CD4-positive, alpha-beta T cell treated with Interferon gamma for 1 hour (primary cell): ENCODE measurements around the gene MUC3A.
"Not testable (repeated sequence)": the region's sequence is repeated elsewhere in the genome, so short reads cannot be mapped to it uniquely, and the experiment has no call there.

Source experiments
- DNase-seq: peaks from one replicate; pipeline ENCODE4 v3.0.0-alpha.2; 2020

The MUC3A gene, protein sequence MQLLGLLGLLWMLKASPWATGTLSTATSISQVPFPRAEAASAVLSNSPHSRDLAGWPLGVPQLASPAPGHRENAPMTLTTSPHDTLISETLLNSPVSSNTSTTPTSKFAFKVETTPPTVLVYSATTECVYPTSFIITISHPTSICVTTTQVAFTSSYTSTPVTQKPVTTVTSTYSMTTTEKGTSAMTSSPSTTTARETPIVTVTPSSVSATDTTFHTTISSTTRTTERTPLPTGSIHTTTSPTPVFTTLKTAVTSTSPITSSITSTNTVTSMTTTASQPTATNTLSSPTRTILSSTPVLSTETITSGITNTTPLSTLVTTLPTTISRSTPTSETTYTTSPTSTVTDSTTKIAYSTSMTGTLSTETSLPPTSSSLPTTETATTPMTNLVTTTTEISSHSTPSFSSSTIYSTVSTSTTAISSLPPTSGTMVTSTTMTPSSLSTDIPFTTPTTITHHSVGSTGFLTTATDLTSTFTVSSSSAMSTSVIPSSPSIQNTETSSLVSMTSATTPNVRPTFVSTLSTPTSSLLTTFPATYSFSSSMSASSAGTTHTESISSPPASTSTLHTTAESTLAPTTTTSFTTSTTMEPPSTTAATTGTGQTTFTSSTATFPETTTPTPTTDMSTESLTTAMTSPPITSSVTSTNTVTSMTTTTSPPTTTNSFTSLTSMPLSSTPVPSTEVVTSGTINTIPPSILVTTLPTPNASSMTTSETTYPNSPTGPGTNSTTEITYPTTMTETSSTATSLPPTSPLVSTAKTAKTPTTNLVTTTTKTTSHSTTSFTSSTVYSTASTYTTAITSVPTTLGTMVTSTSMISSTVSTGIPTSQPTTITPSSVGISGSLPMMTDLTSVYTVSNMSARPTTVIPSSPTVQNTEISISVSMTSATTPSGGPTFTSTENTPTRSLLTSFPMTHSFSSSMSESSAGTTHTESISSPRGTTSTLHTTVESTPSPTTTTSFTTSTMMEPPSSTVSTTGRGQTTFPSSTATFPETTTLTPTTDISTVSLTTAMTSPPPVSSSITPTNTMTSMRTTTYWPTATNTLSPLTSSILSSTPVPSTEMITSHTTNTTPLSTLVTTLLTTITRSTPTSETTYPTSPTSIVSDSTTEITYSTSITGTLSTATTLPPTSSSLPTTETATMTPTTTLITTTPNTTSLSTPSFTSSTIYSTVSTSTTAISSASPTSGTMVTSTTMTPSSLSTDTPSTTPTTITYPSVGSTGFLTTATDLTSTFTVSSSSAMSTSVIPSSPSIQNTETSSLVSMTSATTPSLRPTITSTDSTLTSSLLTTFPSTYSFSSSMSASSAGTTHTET (N-terminal part only)

DNA sequence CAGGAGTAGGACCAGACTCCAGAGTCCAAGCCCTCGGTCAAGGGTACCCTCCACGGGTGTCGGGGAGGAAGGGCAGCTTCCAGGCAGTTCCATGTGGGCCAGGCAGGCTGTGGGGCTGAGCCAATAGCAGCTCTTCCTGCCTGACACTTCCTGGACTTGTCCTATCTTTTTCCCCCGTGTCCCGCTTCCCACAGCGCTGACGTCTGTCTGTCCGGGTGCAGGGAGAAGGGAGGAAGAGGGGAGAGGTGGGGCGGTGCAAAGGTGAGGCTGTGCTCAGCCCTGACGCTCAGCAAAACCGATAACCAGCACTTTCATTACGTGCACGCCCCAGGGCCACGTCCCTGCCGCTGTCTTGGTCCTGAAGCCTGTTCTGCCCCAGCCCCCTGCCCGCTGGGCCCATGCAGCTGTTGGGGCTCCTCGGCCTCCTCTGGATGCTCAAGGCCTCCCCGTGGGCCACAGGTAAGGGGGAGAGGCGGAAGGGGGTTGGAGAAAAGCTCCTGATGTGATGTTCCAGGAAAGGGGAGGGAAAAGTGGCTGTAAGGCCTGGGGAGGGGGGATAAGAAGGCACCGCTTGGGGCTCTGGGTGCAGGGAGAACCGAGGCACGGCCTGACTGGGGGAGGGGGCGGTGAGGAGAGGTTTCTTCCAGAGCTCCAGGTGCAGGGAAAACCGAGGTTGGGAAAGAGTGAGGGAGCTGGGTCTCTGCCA lies at the start of gene MUC3A:
Gene MUC3A (plus strand): TSS at position 308 of the 706 bp plus-strand sequence. CDS start 91 bp downstream, at position 399.
- DNase-seq, result no peak

DNA sequence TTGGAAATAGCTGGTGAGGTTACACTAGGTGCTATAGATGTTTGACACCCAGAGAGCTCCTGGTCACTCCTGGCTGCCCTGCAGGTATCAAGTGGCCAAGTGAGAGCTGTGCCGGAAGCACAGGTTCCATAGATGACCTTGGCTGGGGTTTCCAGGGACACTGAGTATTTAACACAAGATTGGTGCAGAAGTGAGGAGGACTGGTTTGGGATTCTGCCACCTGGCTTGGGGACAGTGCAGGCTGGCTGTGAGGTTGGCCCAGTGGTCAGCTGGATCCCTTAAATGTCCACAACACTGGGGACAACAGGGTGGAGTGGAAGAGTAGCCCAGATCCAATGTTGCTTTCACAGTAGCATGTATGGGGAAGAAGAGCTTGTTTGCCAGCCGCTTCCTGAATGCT lies 48.4 kb upstream of the MUC3A start:
- DNase-seq, result no peak

DNA sequence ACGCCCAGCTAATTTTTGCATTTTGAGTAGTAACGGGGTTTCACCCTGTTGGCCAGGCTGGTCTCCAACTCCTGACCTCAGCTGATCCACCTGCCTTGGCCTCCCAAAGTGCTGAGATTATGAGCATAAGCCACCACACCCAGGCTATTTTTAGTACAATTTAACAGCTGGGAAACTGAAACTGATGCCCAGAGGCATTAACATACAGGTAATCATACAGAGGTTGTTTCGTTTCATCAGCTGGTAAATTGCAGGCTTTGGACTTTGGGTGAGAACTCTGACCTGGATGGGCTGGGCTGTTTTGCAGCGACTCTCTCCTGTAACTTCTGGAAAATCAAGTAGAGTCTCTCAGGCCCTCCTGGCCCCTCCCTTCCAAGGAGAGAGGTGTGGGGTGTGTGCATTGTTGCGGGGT lies 47.4 kb upstream of the MUC3A start:
- DNase-seq, result no peak

DNA sequence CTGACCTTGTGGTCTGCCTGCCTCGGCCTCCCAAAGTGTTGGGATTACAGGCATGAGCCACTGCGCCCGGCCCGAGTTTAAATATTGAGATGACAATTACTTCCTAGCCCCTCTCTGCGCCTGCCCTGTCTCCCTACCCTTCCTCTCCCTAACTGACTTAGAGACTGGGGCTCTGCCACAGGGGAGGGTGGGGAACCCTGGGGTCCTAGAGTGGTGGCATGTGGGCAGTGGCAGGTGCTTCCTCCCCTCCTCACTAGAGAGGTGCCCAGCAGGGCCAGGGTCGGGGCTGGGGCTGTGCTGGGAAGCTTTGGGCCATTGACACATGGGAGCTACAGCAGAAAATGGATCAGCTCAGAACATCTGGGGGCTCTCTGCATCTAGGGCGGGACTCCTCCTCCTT lies 46.7 kb upstream of the MUC3A start:
- DNase-seq, result no peak

DNA sequence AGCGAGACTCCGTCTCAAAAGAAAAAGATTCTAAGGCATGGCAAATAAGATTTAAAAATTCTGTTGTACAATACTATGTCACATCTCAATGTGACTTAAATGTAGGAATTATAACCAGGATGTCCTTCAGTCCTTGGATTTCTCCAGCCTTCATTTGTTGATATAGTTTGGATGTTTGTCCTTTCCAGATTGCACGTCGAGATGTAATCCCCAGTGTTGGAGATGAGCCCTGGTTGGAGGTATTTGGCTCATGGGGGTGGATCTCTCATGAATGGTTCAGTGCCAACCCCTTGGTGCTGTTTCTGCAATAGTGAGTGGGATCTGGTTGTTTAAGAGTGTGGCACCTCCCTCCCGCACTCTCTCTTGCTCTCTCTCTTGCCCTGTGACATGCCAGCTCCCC lies 40.8 kb upstream of the MUC3A start:
- no peak for DNase-seq

DNA sequence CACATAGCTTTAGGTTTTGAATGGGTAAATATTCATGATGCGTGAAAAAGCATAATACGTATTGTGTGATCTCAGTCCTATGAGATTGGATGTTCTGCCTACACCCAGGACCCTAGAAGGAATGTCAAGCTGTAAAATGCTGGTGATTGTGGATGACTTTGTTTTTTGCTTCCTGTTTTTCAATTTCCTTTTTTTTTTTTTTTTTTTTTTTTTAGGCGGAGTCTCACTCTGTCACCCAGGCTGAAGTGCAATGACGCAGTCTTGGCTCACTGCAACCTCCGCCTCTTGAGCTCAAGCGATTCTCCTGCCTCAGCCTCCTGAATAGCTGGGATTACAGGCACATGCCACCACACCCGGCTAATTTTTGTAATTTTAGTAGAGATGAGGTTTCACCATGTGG lies 38.9 kb upstream of the MUC3A start:
- peak; percentile 43 for DNase-seq

DNA sequence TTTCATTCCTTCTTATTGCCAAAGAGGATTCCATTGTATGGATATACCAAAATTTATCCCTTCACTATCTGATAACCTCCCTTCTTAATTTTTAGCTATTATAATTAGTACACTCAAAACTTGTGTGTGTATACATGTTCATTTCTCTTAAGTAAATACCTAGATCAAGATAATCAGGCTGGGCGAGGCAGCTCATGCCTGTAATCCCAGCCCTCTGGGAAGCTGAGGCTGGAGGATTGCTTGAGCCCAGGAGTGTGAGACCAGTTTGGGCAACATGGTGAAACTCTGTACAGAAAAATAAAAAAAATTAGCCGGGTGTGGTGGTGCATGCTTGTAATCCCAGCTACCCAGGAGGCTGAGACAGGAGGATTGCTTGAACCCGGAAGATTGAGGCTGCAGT lies 37.9 kb upstream of the MUC3A start:
- DNase-seq, result no peak

DNA sequence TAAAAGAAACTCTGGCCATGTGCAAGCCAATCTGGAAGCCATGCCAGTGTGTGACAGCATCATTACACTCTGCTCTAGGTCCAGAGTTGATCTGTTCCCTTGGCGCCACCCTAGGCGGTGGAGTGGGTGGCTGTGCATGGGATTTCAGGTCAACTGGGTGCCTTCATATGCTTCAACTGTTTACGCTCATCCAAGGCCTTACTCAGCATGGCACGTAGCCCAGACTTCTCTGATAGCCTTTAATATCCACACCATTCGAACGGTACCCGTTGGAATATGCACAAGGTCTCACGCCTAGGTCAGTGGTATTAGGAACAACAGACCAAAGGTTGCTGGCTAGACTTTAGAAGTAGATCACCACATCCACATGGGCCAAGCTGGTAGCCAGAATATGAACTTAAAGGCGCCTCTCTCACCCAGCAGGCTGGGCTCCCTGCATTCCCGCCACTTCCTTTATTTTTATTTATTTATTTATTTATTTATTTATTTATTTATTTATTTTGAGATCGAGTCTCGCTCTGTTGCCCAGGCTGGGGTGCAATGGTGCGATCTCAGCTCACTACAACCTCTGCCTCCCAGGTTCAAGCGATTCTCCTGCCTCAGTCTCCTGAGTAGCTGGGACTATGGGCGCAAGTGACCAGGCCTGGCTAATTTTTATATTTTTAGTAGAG lies 35.0 kb upstream of the MUC3A start:
- DNase-seq, result no peak

DNA sequence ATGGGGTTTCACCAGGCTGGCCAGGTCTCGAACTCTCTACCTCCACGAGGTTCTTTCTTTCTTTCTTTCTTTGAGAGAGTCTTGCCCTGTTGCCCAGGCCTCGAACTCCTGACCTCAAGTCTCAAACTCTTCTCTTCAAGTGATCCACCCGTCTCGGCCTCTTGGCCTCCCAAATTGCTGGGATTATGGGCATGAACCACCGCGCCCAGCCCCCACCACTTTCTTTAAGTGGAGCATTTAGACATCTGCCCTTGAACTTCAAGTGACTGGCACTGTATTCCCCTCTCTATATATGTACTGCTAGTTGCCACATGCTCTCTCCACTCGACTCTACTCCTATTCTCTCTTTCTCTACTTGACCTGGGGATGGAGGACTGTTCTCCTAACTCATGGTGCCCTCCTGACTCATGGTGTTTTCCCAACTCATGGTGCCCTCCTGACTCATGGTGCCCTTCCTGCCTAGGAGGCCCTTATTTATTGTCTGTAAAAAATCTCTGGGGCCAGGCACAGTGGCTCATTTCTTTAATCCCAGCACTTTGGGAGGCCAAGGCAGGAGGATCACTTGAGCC lies 34.4 kb upstream of the MUC3A start:
- peak; percentile 49 for DNase-seq

DNA sequence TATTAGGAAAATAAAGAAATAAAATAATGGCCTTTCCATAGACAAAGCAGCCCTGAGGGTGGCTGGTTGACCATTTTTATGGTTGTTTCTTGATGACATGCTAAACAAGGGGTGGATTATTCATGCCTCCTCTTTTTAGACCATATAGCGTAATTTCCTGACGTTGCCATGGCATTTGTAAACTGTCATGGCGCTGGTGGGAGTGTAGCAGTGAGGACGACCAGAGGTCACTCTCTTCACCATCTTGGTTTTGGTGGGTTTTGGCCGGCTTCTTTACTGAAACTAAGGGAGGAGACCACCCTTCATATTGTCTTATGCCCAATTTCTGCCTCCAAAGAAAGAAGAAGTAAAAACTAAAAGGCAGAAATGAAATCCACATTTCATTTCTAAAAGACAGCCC lies 30.0 kb upstream of the MUC3A start:
- not testable (repeated sequence) for DNase-seq

DNA sequence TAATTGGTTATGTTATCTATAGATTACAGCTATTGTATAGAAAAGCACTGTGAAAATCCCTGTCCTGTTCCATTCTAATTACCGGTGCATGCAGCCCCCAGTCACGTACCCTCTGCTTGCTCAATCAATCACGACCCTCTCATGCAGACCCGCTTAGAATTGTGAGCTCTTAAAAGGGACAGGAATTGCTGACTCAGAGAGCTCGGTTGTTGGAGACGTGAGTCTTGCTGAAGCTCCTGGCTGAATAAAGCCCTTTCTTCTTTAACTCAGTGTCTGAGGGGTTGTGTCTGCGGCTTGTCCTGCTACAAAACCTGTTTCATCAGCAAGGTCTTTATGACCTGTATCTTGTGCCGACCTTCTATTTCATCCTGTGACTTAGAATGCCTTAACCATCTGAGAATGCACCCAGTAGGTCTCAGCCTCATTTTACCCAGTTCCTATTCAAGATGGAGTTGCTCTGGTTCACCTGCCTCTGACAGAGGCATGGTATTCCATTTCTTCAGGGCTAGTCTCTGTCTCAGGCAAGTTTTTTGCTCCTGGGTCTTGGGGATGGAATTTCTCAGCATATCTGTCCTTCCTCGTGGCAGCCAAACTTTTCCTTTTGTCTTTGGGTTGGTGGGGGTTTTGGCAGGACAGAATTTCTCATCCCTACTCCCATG lies 29.4 kb upstream of the MUC3A start:
- DNase-seq, result not testable (repeated sequence)

DNA sequence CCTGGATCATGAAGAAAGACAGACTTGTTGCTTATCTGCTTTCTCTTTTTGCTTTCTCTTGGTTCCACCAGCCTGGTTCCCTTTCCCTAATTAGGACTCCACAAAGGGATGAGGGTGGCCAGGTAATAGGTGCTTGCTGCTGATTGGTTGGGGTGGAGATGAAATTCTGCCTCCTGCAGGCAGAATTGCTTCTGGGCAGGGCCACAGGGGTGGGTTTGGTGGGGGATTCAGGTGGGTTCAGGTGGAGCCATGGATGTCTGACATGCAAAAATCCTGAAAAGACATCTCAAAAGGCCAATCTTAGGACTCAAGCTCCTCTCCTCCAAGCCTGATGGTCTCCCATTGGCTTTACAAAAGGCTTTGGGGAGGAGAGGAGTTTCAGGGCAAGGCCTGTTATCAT lies 28.3 kb upstream of the MUC3A start:
- DNase-seq, result no peak

DNA sequence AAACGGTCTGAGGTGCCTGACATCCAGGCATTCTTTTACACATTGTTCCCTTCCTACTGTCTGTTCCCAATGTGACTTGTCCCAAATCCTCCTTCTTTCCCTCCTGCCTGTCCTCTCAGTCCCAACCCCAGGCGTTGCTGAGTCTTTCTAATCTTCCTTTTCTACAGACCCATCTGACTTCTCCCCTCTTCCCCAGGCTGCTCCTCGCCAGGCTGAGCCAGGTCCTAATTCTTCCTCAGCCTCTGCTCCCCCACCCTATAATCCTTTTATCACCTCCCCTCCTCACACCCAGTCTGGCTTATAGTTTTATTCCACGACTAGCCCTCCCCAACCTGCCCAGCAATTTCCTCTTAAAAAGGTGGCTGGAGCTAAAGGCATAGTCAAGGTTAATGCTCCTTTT lies 25.7 kb upstream of the MUC3A start:
- not testable (repeated sequence) for DNase-seq

DNA sequence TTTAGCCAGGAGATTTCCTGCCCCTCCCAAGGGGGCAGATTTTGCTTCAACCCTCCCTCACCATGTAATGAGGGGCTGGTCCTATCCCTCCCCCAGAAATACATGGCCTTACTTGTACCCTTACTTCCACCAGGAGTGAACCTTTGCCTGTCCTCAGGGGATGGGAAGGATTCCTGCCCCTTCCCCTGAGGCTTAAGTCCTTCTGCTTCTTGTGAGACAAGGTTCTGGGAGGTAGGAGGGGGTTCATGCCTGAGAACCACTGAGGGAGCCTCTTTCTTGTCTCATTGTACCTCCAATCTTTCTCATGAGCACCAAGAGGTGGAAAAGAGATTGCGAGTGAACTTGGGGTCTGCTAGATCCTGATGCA lies 19.5 kb upstream of the MUC3A start:
- DNase-seq, result no peak

DNA sequence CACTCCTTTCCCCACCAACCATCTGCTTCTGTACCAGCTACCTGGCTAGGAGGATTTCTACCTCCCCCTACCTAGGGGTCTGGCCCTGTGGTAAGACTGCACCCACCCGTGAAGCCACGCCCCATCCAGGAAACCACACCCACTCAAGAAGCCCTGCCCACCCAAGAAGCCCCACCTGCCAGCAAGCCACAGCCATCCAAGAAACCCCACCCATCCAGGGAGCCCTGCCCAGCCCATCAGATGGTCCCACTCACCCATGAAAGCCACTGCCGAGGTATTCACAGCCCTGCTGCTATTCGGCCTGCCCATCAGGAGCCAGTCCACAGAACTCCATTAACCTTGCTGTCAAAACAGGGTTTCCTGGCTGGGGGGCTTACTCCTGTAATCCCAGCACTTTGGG lies 15.6 kb upstream of the MUC3A start:
- DNase-seq, result no peak

DNA sequence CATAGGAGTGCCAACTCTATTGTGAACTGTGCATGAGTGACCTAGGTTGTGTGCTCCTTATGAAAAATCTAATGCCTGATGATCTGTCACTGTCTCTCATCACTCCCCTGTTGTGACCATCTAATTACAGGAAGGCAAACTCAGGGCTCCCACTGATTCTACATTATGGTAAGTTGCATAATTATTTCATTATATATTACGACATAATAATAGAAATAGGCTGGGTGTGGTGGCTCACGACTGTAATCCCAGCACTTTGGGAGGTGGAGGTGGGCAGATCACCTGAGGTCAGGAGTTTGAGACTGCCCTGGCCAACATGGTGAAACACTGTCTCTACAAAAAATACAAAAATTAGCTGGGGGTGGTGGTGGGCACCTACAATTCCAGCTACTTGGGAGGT lies 14.0 kb upstream of the MUC3A start:
- DNase-seq, result not testable (repeated sequence)

DNA sequence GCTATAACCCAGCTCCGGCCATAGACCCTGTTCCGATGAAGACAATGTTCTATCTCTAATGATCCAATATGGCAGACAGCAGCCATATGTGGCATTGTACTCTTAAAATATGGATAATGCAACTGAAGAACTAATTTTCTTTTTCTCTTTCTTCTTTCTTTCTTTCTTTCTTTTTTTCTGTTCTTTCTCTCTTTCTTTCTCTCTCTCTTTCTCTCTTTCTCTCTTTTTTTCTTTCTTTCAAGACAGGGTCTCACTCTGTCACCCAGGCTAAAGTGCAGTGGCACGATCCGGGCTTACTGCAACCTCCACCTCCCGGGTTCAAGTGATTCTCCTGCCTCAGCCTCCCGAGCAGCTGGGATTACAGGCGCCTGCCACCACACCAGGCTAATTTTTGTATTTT lies 13.2 kb upstream of the MUC3A start:
- DNase-seq, result not testable (repeated sequence)

DNA sequence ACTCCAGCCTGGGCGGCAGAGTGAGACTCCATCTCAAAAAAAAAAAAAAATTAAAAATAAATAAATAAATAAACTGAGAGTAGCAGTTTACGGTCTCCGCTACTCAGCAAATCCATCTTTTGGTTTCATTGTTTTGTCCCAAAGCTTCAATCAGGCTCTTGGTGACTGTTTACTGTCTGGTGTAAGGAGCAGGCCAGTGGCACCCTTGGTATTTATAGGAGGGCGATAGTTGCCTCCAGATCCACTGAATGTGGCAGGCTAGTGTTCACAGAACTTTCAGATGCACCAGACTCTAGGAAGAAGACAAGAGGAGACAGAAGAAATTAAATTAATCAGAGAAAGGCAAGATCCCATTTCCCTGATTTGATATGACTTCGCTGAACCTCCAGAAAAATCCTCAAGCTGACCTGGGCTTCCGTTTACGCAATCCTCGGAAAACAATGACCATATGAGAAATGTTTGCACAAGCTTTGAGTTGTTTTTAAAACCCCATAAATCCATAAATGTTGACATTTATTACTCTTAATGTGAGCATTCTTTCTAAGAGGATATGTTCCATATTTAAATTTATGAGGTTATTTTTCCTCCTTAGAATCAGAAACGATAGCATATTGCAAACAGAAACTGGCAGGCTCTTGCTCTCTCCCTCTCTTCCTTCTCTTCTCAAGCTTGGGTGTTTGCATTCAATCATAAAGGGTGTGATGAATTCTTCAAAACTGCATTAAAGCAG lies 7.1 kb upstream of the MUC3A start:
- no peak for DNase-seq

DNA sequence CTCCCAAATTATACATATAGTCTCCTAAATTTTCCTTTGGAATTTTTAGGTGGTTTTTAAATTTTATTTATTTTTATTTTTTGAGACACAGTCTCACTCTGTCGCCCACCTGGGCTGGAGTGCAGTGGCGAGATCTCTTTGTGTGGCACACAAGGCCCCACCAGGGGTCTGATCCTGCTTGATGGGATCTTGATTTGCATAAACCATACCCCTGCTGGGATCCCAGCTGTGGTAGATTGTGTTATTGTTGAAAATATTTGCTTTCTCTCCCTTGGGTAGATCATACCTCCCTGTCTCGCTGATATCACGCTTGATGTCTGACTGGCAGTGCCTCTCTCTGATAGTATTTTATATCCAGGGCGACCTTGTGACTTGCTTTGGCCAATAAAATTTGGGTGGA lies 5.6 kb upstream of the MUC3A start:
- no peak for DNase-seq

DNA sequence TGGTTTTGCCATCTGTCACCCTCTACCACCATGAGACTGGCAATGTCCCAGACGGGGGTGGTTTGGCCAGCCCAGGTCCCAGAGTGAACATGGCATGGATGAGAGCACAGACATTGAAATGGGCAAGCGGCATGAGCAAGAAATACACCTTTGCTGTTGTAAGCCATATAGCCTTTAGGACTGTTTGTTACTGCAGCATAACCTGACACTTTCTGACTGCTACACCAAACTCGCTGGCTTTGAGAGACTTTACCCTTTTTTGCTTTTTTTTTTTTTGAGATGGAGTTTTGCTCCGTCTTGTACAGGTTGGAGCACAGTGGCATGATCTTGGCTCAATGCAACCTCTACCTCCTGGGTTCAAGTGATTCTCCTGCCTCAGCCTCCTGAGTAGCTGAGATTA lies 5.2 kb upstream of the MUC3A start:
- no peak for DNase-seq
